GM23338 (cell line): ENCODE measurements around the gene ARHGEF3. TPM values are rescaled to one million over a fixed set of nuclear protein-coding genes. Genes with fewer than 3 reads are reported as not detected.

ENCODE experiments used
- NANOG ChIP-seq: IDR thresholded peaks from 2 replicates; pipeline ENCODE4 v1.6.1; 2016; ENCODE audit warnings: antibody characterized with exemption, borderline replicate concordance
- ZNF114 ChIP-seq: fragments of 250-450 bp; sonication (Bioruptor Pico); IDR thresholded peaks from 2 replicates; pipeline ENCODE4 v1.5.0; 2020; ENCODE audit warnings: mild to moderate bottlenecking, moderate library complexity
- polyA plus RNA-seq: library from polyadenylated mRNA; unstranded; fragments of >200 nt; fragmentation: Nextera tagmentation; extraction: Ambion mirVana; gene quantifications from 2 replicates; pipeline ENCODE4 v1.2.1, GENCODE V29; 2016
- total RNA-seq: library from RNA; depleted of rRNA; stranded (reverse); fragments of >200 nt; shearing (Covaris generic); gene quantifications from 2 replicates; pipeline ENCODE4 v1.2.3, GENCODE V29; 2014
- TF ChIP-seq, protein P1 (sequence below): fragments of 250-450 bp; sonication (Bioruptor Pico); IDR thresholded peaks from 2 replicates; pipeline ENCODE4 v1.5.0; 2020; ENCODE audit warnings: mild to moderate bottlenecking, moderate library complexity
- TF ChIP-seq, protein P2 (sequence below): IDR thresholded peaks from one replicate; pipeline ENCODE4 v1.6.1; 2018; ENCODE audit warnings: antibody characterized with exemption; ENCODE audit not compliant: unreplicated experiment
- TF ChIP-seq, protein P3 (sequence below): IDR thresholded peaks from 2 replicates; pipeline ENCODE4 v1.6.1; 2016; ENCODE audit warnings: antibody characterized with exemption

The ARHGEF3 gene
- total and polyA plus RNA-seq, 2 experiments from 2014 or later = 5.0 to 5.1 TPM

DNA sequence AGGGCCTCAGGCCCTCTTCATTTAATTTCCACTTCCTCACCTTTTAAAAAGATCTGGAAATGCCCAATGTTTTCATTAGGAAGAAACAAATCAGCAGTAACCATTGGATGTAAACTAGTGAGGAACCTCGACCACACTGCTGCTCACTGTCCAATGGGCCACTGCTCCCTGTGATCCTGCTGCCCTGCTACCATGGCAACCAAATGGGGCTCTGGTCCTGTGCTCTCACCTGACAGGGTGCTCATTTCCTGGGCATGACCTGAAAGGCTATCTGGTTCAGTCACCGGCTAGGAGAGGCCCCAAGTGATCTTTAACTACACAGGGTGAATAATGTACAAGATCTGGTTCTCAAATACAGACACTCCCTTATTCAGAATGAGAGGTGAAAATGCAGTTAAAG lies 54.6 kb downstream of the ARHGEF3 start (continued):
- TF ChIP-seq, protein P1, sequence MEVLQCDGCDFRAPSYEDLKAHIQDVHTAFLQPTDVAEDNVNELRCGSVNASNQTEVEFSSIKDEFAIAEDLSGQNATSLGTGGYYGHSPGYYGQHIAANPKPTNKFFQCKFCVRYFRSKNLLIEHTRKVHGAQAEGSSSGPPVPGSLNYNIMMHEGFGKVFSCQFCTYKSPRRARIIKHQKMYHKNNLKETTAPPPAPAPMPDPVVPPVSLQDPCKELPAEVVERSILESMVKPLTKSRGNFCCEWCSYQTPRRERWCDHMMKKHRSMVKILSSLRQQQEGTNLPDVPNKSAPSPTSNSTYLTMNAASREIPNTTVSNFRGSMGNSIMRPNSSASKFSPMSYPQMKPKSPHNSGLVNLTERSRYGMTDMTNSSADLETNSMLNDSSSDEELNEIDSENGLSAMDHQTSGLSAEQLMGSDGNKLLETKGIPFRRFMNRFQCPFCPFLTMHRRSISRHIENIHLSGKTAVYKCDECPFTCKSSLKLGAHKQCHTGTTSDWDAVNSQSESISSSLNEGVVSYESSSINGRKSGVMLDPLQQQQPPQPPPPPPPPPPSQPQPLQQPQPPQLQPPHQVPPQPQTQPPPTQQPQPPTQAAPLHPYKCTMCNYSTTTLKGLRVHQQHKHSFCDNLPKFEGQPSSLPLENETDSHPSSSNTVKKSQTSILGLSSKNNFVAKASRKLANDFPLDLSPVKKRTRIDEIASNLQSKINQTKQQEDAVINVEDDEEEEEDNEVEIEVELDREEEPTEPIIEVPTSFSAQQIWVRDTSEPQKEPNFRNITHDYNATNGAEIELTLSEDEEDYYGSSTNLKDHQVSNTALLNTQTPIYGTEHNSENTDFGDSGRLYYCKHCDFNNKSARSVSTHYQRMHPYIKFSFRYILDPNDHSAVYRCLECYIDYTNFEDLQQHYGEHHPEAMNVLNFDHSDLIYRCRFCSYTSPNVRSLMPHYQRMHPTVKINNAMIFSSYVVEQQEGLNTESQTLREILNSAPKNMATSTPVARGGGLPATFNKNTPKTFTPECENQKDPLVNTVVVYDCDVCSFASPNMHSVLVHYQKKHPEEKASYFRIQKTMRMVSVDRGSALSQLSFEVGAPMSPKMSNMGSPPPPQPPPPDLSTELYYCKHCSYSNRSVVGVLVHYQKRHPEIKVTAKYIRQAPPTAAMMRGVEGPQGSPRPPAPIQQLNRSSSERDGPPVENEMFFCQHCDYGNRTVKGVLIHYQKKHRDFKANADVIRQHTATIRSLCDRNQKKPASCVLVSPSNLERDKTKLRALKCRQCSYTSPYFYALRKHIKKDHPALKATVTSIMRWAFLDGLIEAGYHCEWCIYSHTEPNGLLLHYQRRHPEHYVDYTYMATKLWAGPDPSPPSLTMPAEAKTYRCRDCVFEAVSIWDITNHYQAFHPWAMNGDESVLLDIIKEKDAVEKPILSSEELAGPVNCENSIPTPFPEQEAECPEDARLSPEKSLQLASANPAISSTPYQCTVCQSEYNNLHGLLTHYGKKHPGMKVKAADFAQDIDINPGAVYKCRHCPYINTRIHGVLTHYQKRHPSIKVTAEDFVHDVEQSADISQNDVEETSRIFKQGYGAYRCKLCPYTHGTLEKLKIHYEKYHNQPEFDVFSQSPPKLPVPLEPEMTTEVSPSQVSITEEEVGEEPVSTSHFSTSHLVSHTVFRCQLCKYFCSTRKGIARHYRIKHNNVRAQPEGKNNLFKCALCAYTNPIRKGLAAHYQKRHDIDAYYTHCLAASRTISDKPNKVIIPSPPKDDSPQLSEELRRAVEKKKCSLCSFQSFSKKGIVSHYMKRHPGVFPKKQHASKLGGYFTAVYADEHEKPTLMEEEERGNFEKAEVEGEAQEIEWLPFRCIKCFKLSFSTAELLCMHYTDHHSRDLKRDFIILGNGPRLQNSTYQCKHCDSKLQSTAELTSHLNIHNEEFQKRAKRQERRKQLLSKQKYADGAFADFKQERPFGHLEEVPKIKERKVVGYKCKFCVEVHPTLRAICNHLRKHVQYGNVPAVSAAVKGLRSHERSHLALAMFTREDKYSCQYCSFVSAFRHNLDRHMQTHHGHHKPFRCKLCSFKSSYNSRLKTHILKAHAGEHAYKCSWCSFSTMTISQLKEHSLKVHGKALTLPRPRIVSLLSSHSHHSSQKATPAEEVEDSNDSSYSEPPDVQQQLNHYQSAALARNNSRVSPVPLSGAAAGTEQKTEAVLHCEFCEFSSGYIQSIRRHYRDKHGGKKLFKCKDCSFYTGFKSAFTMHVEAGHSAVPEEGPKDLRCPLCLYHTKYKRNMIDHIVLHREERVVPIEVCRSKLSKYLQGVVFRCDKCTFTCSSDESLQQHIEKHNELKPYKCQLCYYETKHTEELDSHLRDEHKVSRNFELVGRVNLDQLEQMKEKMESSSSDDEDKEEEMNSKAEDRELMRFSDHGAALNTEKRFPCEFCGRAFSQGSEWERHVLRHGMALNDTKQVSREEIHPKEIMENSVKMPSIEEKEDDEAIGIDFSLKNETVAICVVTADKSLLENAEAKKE (CRISPR knock-in tag) = no peak
- TF ChIP-seq NANOG = no peak
- TF ChIP-seq, protein P2, sequence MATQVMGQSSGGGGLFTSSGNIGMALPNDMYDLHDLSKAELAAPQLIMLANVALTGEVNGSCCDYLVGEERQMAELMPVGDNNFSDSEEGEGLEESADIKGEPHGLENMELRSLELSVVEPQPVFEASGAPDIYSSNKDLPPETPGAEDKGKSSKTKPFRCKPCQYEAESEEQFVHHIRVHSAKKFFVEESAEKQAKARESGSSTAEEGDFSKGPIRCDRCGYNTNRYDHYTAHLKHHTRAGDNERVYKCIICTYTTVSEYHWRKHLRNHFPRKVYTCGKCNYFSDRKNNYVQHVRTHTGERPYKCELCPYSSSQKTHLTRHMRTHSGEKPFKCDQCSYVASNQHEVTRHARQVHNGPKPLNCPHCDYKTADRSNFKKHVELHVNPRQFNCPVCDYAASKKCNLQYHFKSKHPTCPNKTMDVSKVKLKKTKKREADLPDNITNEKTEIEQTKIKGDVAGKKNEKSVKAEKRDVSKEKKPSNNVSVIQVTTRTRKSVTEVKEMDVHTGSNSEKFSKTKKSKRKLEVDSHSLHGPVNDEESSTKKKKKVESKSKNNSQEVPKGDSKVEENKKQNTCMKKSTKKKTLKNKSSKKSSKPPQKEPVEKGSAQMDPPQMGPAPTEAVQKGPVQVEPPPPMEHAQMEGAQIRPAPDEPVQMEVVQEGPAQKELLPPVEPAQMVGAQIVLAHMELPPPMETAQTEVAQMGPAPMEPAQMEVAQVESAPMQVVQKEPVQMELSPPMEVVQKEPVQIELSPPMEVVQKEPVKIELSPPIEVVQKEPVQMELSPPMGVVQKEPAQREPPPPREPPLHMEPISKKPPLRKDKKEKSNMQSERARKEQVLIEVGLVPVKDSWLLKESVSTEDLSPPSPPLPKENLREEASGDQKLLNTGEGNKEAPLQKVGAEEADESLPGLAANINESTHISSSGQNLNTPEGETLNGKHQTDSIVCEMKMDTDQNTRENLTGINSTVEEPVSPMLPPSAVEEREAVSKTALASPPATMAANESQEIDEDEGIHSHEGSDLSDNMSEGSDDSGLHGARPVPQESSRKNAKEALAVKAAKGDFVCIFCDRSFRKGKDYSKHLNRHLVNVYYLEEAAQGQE = no peak
- TF ChIP-seq, protein P3, sequence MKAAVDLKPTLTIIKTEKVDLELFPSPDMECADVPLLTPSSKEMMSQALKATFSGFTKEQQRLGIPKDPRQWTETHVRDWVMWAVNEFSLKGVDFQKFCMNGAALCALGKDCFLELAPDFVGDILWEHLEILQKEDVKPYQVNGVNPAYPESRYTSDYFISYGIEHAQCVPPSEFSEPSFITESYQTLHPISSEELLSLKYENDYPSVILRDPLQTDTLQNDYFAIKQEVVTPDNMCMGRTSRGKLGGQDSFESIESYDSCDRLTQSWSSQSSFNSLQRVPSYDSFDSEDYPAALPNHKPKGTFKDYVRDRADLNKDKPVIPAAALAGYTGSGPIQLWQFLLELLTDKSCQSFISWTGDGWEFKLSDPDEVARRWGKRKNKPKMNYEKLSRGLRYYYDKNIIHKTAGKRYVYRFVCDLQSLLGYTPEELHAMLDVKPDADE = no peak
- no peak for TF ChIP-seq ZNF114 (CRISPR knock-in tag)
